NCI-H446 treated with DMSO at 0.1 percent for 48 hours (cell line): ENCODE data around the gene KRT25.

Experiments
- DNase-seq: peaks from one replicate; lab custom pipeline; 2025; lab: John Stamatoyannopoulos, UW

The KRT25 gene

GRCh38 chr17:40755231-40755630, at the start of gene KRT25:
Gene KRT25 (minus strand): TSS chr17:40755331. CDS start chr17:40755271, 60 bp downstream.
- no peak for DNase-seq

GRCh38 chr17:40803617-40804082, 48.5 kb upstream of the KRT25 start:
- peak; percentile 19 for DNase-seq

GRCh38 chr17:40801157-40801556, 46.0 kb upstream of the KRT25 start:
- DNase-seq, result no peak

GRCh38 chr17:40800381-40800780, 45.2 kb upstream of the KRT25 start:
- no peak for DNase-seq

GRCh38 chr17:40799859-40800258, 44.7 kb upstream of the KRT25 start, which contains the start of gene KRT28:
Gene KRT28 (minus strand): TSS chr17:40799959. CDS start chr17:40799893, 66 bp downstream.
- DNase-seq, result no peak

- no peak for DNase-seq
These were observed 41.7 kb upstream of the KRT25 start for GRCh38 chr17:40796846-40797245.

GRCh38 chr17:40795019-40795667, 40.0 kb upstream of the KRT25 start:
- DNase-seq, result no peak

GRCh38 chr17:40794466-40794865, 39.3 kb upstream of the KRT25 start:
- no peak for DNase-seq

- no peak for DNase-seq
These were observed 38.7 kb upstream of the KRT25 start for GRCh38 chr17:40793832-40794231.

- no peak for DNase-seq
These were observed 36.8 kb upstream of the KRT25 start for GRCh38 chr17:40791787-40792436.

- no peak for DNase-seq
These were observed 36.0 kb upstream of the KRT25 start for GRCh38 chr17:40791111-40791510.

GRCh38 chr17:40782450-40782849, 27.3 kb upstream of the KRT25 start, which contains the start of gene KRT27:
Gene KRT27 (minus strand): TSS chr17:40782550. CDS start chr17:40782493, 57 bp downstream.
- no peak for DNase-seq

- no peak for DNase-seq
These were observed 24.2 kb upstream of the KRT25 start for GRCh38 chr17:40779181-40779909.

- DNase-seq, result no peak
These were observed 23.3 kb upstream of the KRT25 start for GRCh38 chr17:40778461-40778860.

- no peak for DNase-seq
These were observed 22.8 kb upstream of the KRT25 start for GRCh38 chr17:40777971-40778370.

GRCh38 chr17:40777459-40777858, 22.3 kb upstream of the KRT25 start:
- DNase-seq, result no peak

GRCh38 chr17:40775945-40776344, 20.8 kb upstream of the KRT25 start:
- no peak for DNase-seq

- DNase-seq, result no peak
These were observed 17.0 kb upstream of the KRT25 start, which contains the start of gene KRT26 for GRCh38 chr17:40772101-40772500. Gene KRT26 (minus strand): TSS chr17:40772201. CDS start chr17:40772113, 88 bp downstream.

GRCh38 chr17:40765657-40766056, 10.5 kb upstream of the KRT25 start:
- DNase-seq, result no peak

- no peak for DNase-seq
These were observed 8.6 kb upstream of the KRT25 start for GRCh38 chr17:40763752-40764151.

GRCh38 chr17:40760105-40761016, 5.2 kb upstream of the KRT25 start:
- no peak for DNase-seq

- DNase-seq, result no peak
These were observed 1.3 kb downstream of the KRT25 start for GRCh38 chr17:40753804-40754203.
